Adrenal gland (tissue), 12 donors: Measurements from ENCODE around the gene ARFGAP3. TPM values are rescaled to one million over a fixed set of nuclear protein-coding genes. Genes with fewer than 3 reads are reported as not detected.
A peak's percentile ranks its signal among the peaks of the same experiment; 100 is the strongest.

Experiments used
- DNase-seq, 7 donors: peaks; one replicate each; pipeline ENCODE4 v3.0.0-alpha.2; 2019 to 2020
- H3K27ac ChIP-seq, 5 donors: fragments of 200-600 bp; sonication (generic) in 4 of 5; 1 replicate in 3 of 5; 2 replicates in 2 of 5; pipeline versions ENCODE4 v1.5.1 to v1.8.0; 2016 to 2020; ENCODE audit warnings: mild to moderate bottlenecking in 1 of 5
- H3K27me3 ChIP-seq: fragments of 200-600 bp; 2 replicates; pipeline ENCODE4 v1.8.0; 2021
- H3K36me3 ChIP-seq, 2 donors: fragments of 200-600 bp; replicated peaks in 1 of 2; 1 replicate in 1 of 2; 2 replicates in 1 of 2; pipeline versions ENCODE4 v1.5.1 to v1.8.0; 2018 to 2022
- H3K4me1 ChIP-seq, 2 donors: fragments of 200-600 bp; replicated peaks in 1 of 2; 1 replicate in 1 of 2; 2 replicates in 1 of 2; pipeline versions ENCODE4 v1.5.1 to v1.8.0; 2018 to 2021
- H3K4me3 ChIP-seq, 4 donors: fragments of 200-600 bp; sonication (generic) in 3 of 4; one replicate each; pipeline ENCODE4 v1.5.1; 2016 to 2018
- H3K9me3 ChIP-seq, 3 donors: fragments of 200-600 bp; sonication (generic) in 1 of 3; replicated peaks in 1 of 3; 1 replicate in 2 of 3; 2 replicates in 1 of 3; pipeline versions ENCODE4 v1.5.1 to v1.8.0; 2016 to 2021
- CTCF ChIP-seq, 6 experiments: fragments of 450-650 bp in 4 of 6; fragments of 200-600 bp in 2 of 6; sonication (generic) in 1 of 6; IDR thresholded peaks; 1 replicate in 5 of 6; 2 replicates in 1 of 6; pipeline versions ENCODE4 v1.5.1 to v1.8.0; 2016 to 2021; ENCODE audit warnings: antibody characterized with exemption in 6 of 6, mild to moderate bottlenecking in 2 of 6, moderate library complexity in 1 of 6
- POLR2A ChIP-seq, 2 donors: fragments of 450-650 bp; IDR thresholded peaks; one replicate each; pipeline ENCODE4 v1.6.1; 2017; ENCODE audit warnings: antibody characterized with exemption in 2 of 2, mild to moderate bottlenecking in 2 of 2, moderate library complexity in 1 of 2
- WGBS, 4 donors: extraction: QIAGEN DNeasy Blood & Tissue Kit in 2 of 4; methylation state at CpG; one replicate each; pipeline versions ENCODE4 v1.1.5 to v1.1.7; 2013 to 2017; 5-methylcytosine and 5-hydroxymethylcytosine counted together
- intact Hi-C, 2 donors: fragments of 100-400 bp; cut with DNase I; formaldehyde crosslinking; loops; one replicate each; pipeline versions ENCODE4 v1.14.1 to v1.15.0; 2022 to 2023
- polyA plus RNA-seq, 3 donors: library from polyadenylated mRNA; stranded (reverse); fragments of 200-250 nt in 2 of 3; fragments of 350-450 nt in 1 of 3; fragmentation: Illumina TruSeq in 1 of 3; extraction: RNeasy Lipid Tissue Mini Kit (QIAGEN cat#74804) in 1 of 3; gene quantifications; one replicate each; pipeline ENCODE4 v1.2.3, GENCODE V29; 2013 to 2014
- total RNA-seq, 9 donors: library from RNA; depleted of rRNA in 4 of 9; stranded (reverse); fragments of >200 nt in 4 of 9; fragments of 120-200 nt in 1 of 9; fragmentation: NEBNext Ultra II Directional in 1 of 9; extraction: Animal tissue kit (Norgen Biotek cat#: 25700) in 1 of 9; gene quantifications; one replicate each; pipeline versions ENCODE4 v1.1.0 to v1.2.4, GENCODE V29; 2013 to 2023
- donor health status: healthy with polysubstance abuse.
- donor health status: Bipolar disorder and iron deficiency.
- donor health status: DM: yes; HTN: yes; CAD: no.
- donor health status: DM: no; HTN: no; CAD: no.
- donor health status: DM: no; HTN: no; CAD: no.
- donor health status: DM: yes; HTN: yes; CAD: no.

The ARFGAP3 gene
- total and polyA plus RNA-seq, 12 donors: 48.7 to 268 (median 118) TPM

- no peak for DNase-seq
- Histone ChIP-seq H3K4me1 (peaks cover 13 to 22% of the 10 kb centered on the region in 2 donors), H3K27ac (no peak overlapping the region), H3K36me3 (no peaks in the 10 kb centered on the region), H3K9me3 (no peaks in the 10 kb centered on the region), H3K27me3 (no peaks in the 10 kb centered on the region), H3K4me3 (no peak overlapping the region)
- 90 to 95% (median 92%) methylated on average over 15 of the region's 15 CpGs for WGBS, 4 donors
- intact Hi-C loops: no loop called here
- TF ChIP-seq POLR2A (IDR thresholded peaks at IDR 0.05): no peak
- no peak for TF ChIP-seq CTCF (IDR thresholded peaks at IDR 0.05)
Observed at GRCh38 chr22:42770941-42771647, 86.0 kb downstream of the ARFGAP3 start.

GRCh38 chr22:42770448-42770726 lies 86.7 kb downstream of the ARFGAP3 start:
- Histone ChIP-seq H3K27ac (peak overlapping the region in 1 of 5 donors; percentile 76), H3K36me3 (no peaks in the 10 kb centered on the region), H3K27me3 (no peaks in the 10 kb centered on the region), H3K9me3 (no peaks in the 10 kb centered on the region), H3K4me3 (peak overlapping the region in 1 of 4 donors; percentile 13), H3K4me1 (peaks cover 13 to 22% of the 10 kb centered on the region in 2 donors)
- intact Hi-C loops: no loop called here
- no peak for DNase-seq
- WGBS, 4 donors: 76 to 91% (median 82%) methylated on average over 4 of the region's 4 CpGs
- TF ChIP-seq POLR2A (IDR thresholded peaks at IDR 0.05) (no peak), CTCF (IDR thresholded peaks at IDR 0.05) (no peak)

GRCh38 chr22:42769574-42770447 lies 87.3 kb downstream of the ARFGAP3 start:
- Histone ChIP-seq H3K9me3 (no peaks in the 10 kb centered on the region), H3K27me3 (no peaks in the 10 kb centered on the region), H3K4me3 (peak overlapping the region in 1 of 4 donors; percentile 13), H3K4me1 (peaks cover 13 to 22% of the 10 kb centered on the region in 2 donors), H3K36me3 (no peaks in the 10 kb centered on the region), H3K27ac (peak overlapping the region in 3 of 5 donors; percentile 26 to 76 (median 52))
- DNase-seq: peak; percentile 75 to 92 (median 89)
- 25 to 31% (median 27%) methylated on average over 35 to 50 of the region's 50 CpGs for WGBS, 4 donors
- intact Hi-C loops: no loop called here
- peak in 1 of 2 donors; percentile 50 for TF ChIP-seq POLR2A (IDR thresholded peaks at IDR 0.05)
- TF ChIP-seq CTCF (IDR thresholded peaks at IDR 0.05): no peak

GRCh38 chr22:42769238-42769573 lies 87.9 kb downstream of the ARFGAP3 start:
- intact Hi-C loops: no loop called here
- no peak for TF ChIP-seq CTCF (IDR thresholded peaks at IDR 0.05)
- no peak for TF ChIP-seq POLR2A (IDR thresholded peaks at IDR 0.05)
- Histone ChIP-seq H3K36me3 (no peaks in the 10 kb centered on the region), H3K4me1 (peaks cover 13 to 22% of the 10 kb centered on the region in 2 donors), H3K4me3 (no peak overlapping the region), H3K27me3 (no peaks in the 10 kb centered on the region), H3K9me3 (no peaks in the 10 kb centered on the region), H3K27ac (peak overlapping the region in 2 of 5 donors; percentile 52 to 76)
- no peak for DNase-seq
- WGBS, 4 donors: 79 to 91% (median 88%) methylated on average over 7 to 11 of the region's 11 CpGs
